Testis (tissue), 2 donors: ENCODE measurements around the gene ARF1.

ENCODE experiments used
- CTCF ChIP-seq, 3 experiments: fragments of 450-650 bp in 2 of 3; fragments of 200-600 bp in 1 of 3; sonication (generic) in 1 of 3; IDR thresholded peaks; one replicate each; pipeline ENCODE4 v1.5.1; 2016 to 2019; ENCODE audit warnings: antibody characterized with exemption in 3 of 3, mild to moderate bottlenecking in 2 of 3, moderate library complexity in 1 of 3
- POLR2A ChIP-seq: fragments of 450-650 bp; IDR thresholded peaks from one replicate; pipeline ENCODE4 v1.6.1; 2017; ENCODE audit warnings: antibody characterized with exemption, mild to moderate bottlenecking, moderate library complexity

DNA sequence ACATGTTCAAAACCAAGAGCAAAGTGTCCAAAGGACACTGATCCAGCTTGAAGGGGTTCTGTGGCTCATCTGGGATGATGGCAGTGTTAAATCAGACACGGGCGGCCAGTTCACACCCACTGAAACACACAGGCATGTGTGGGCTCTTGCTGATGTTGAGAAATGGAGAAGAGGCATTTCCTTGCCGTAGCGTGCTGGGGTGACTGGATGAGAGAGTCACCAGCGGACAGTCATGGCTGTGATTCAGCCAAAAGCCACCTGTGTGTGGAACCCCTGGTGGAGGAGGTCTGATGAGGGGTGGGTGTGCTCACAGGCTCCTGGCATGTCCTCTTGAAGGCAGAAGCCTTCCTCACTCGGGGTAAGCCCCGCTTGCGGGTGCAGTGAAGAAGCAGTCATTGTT is 13.4 kb downstream of the ARF1 start:
- TF ChIP-seq CTCF (IDR thresholded peaks at IDR 0.05) (no peak), POLR2A (no peak)
